HG02571 (cell line): ENCODE data around the gene ARRB2.

Experiments
- ATAC-seq: cut with Tn5 transposase; IDR thresholded peaks from one replicate; pipeline ENCODE4 v1.9.1; 2021; ENCODE audit warnings: mild to moderate bottlenecking, moderate library complexity; ENCODE audit not compliant: unreplicated experiment

The ARRB2 gene

GRCh38 chr17:4748686-4749085 lies 38.3 kb downstream of the ARRB2 start:
- no peak for ATAC-seq

- no peak for ATAC-seq
These were observed 40.2 kb downstream of the ARRB2 start for GRCh38 chr17:4750606-4751005.

GRCh38 chr17:4751932-4752331 lies 41.5 kb downstream of the ARRB2 start:
- ATAC-seq: no peak

GRCh38 chr17:4753392-4753791 lies 43.0 kb downstream of the ARRB2 start:
- no peak for ATAC-seq

GRCh38 chr17:4759776-4760236 lies 49.4 kb downstream of the ARRB2 start:
- ATAC-seq: no peak

- ATAC-seq: no peak
These were observed 54.2 kb downstream of the ARRB2 start for GRCh38 chr17:4764595-4764994.

GRCh38 chr17:4766201-4766600 lies 55.8 kb downstream of the ARRB2 start:
- no peak for ATAC-seq

- no peak for ATAC-seq
These were observed 56.3 kb downstream of the ARRB2 start for GRCh38 chr17:4766723-4767122.

- no peak for ATAC-seq
These were observed 57.9 kb downstream of the ARRB2 start for GRCh38 chr17:4768298-4768697.

- no peak for ATAC-seq
These were observed 59.2 kb downstream of the ARRB2 start for GRCh38 chr17:4769628-4770027.
